Midbrain (tissue), 1 donor: ENCODE data around the gene DGUOK.

Experiments
- DNase-seq: peaks from one replicate; lab custom pipeline; 2025; lab: John Stamatoyannopoulos, UW

DGUOK gene

DNA sequence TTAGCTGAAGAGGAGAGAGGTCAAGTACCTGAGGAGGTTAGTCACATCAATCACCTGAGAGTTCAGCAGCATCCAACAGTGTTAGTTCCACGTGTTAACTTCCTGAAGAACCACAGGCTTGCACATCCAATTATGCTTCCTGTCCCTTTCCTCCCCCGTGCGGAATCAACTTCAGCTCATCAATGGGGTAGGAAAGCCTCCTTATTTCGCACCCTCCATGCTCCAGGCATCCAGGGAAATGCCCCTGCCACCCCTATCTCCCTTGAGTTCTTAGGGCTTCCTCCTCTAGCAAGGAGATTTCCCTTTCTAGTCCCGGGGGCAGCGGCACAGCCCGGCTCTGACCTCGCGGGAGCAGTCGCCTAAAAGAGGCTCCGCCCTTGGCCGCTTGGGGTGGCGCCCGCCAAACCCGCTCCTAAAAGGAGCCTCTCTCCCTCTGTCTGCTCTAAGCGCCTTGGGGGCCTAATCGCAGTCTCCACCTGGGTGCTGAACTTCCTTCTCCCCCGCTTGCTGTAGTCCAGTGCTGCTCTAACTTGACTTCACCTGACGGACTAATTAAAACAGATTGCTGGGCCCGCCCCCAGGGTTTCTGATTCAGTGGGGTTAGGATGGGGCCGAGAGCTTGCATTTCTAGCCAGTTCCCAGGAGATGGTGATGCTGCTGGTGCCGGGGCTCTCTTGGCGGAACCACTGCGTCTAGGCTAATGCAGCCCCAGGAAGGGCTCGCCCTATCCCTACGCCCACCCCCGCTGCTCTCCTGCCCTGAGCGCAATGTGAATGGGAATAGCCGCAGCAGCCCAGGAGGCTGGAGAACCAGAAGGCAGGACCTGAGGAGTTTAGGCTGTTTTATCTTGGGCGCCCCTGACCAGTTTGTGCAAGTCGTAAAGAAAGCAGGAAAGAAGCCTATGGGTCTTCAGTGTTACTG lies 54.7 kb downstream of the DGUOK start:
- no peak for DNase-seq

DNA sequence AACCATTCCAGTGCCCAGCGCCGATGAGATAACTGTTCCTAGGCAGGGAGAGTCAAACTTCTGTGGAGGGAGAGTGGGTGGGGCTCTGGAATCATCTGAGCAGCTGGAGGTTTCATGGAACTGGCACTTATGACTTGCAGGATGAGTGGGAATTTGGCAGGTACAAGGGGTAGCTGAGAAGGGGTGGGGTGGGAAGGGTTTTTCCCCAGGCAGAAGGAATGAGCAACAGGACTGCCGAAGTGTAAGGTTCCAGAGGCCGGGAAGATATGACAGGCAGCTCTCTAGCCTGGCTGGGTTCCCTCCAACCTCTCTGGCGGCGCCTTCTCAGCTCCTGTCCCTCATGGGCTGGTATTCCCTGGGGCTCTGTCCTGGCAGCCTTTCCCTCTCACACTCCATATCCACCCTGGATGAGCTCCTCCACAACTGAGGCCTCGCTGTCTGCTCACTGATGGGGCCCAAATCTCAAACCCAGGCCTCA lies 55.5 kb downstream of the DGUOK start:
- DNase-seq, result no peak

DNA sequence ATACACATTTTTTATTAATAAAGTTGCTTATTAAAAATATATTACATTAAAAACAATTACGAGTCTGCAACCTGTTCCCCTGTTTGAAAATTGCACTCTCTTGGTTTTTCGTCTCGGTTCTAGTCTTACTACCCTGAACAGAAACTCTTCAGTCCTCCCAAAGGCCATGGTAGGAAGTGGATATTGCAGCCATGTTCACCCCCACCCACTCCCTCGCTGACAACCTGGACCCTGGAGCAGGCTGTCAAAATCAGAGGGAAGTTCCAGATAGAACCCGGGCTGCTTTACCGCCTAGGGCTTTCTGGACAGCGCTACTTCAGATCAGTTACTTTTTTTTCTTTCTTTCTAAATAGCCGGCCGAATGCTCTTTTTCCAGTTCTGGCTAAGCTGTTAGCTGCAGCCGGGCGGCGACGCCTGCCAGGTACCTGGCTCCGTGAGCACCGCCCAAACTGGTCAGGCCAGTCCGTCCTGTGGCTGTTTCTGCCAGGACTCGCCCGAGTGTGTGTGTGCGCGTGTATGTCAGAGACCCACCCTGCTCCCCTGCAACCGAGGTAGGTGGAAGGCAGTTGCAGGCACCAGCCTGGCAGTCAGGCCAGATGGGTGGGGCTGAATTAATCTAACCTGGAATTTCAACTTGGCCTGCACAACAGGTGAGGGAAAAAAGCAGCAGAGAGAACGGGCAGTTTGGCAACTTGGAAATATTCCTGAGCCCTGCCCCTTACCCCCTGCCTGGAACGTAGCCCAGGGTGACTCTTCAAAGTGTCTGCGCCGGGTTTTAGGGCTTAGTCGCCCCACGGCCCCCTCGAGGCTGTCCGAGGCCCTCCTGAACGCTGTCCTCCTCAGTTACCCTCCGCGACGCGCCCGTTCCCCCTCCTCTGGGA lies 56.9 kb downstream of the DGUOK start:
- no peak for DNase-seq

DNA sequence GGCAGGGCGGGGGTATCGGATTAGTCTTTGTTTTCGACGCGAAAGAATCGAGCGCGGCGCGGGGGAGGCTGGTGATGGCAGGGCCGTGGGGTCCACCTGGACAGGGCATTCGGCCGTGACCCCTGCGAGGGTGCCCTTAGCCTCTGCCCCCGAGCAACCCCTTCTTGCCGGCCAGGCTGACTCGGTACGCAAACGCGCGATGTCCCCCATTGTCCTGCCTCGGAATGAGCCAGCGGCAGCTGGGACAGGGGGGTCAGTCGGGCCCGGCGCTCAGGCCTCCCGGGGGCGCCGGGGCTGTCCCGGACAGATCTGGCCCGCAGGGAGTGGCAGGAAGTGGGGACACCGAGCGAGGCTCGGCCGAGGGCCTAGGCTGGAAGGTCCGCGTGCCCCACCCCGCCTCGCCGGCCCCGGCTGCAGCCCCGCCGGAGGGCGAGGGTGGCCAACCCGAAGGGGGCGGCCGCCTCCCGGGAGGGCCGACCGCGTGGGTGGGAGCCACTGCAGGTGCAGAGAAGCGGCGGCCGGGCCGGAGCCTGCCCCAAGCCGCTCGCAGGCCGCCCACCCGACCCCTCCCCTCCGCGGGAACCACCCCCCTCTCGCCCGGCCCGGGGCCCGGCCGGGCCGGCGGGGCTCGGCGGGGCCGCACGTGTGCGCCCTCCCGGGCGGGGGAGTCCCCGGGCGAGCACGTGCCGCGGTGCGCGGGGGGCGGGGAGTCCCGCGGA lies 57.7 kb downstream of the DGUOK start, which contains the start of gene TET3:
TET3 (plus strand) TSS at position 708 of the 719 bp plus-strand sequence. CDS start 1,494 bp downstream, outside the sequence.
- no peak for DNase-seq

DNA sequence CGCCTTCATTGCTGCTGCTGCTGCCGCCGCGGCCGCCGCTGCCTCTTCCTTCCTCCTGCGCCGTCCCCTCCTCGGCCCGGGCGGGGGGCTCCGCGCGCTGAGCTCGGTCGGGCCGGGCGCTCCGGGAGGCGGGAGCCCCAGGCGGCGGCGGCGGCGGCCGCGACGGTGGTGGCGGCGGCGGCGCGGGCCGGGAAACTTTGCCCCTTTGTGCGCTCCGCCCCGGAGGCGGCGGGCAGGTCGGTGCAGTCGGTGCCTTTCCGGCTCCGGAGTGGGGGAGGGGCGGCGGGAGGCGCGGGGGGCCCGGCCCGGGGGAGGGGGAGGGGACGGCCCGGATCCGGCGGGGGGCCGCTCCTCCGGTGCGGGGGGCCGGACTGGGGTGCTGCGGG lies 58.2 kb downstream of the DGUOK start:
- DNase-seq, result no peak

DNA sequence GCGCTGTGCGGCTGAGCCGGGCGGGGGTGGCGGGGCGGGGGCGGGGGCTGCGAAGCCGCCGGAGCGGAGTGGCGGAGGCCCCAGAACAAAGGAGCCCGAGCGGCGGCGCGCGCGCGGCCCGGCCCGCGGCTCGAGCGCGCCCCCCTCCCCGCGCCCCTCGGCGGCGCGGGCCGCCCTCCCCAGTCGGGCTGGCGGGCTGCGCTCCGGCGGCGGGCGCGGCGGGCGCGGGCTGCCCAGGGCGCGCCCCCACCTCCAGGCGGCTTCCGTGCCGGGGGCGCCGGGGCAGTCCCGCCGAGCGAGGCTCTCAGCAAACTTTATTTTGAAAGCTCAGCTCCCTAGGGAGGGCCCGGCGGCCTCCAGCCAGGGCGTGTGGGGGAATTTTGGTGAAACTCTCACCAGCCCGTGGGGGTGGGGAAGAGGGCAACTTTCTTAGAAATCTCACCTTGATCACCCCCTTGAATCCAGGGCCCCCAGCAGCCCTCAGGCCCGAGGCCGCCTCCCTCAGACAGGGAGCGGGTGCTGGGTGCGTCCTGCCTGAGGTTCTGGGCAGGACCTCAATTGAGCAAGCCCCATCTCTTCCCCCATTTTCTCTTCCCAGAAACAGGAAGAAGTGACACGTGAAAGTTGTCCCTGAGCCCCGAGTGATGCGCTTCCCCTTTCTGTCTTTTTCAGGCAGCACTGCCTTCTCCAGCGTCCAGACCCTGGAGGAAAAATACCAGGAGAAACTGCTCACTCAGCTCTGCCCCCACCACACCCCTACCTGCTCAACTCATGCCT lies 58.8 kb downstream of the DGUOK start:
- DNase-seq, result peak; percentile 14

DNA sequence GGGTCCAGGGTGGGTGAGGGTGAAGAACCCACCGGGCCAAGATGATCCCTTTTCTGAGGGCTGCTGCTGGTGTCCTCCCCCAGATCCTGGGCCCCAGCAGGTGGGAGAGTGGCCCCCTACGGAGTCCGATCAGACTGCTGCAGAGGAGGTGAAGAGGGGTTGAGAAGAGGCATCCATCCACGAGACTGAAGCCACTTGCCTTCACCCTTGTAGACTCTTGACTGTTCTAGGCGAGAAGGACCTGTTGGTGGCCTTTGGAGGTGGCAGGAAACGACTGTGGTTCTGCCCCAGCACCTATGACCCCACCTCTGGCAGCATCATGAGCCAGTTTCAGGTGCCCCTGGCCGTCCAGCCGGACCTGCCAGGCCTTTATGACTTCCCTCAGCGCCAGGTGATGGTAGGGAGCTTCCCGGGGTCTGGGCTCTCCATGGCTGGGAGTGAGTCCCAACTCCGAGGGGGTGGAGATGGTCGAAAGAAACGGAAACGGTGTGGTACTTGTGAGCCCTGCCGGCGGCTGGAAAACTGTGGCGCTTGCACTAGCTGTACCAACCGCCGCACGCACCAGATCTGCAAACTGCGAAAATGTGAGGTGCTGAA lies 59.5 kb downstream of the DGUOK start:
- no peak for DNase-seq

DNA sequence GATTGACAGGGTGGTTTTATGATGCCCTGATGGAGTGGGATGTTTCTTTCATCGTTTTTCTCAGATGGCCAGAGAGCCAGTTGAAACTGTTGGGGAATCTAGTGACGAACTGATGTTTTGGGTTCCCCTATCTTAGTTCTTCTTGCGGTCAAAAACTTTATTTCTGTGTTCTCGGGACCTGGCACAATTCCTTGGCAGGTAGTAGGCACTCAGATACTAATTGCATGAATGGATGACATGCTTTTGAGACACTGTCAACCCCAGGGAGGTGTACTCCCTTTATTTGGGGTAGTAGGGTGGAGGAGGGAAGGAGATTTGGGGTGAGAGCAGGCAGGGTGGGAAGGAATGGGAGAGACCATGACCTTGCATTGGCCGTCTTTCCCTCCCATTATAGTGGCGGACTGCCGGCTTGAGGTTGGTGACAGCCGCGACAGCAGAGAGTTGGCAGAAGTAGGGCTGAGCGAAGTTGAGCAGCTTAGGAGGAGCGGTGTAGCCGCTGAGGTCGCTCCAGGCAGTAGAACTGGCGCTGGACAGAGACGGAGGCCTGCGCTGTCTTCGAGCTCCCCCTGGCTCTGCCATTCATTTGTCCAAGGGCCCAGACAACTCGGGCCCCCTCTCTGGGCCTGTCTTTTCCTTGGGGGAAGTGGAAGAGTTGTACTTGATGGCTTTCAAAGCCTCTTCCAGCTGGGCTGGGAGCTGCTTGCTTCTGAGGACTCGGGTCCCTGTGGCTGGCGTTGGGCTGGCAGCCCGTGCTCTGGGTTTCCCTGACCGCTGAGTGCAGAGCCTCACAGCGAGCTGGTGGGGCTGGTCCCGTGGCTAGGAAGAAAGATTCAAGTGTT lies 60.6 kb downstream of the DGUOK start:
- DNase-seq, result peak; percentile 60

DNA sequence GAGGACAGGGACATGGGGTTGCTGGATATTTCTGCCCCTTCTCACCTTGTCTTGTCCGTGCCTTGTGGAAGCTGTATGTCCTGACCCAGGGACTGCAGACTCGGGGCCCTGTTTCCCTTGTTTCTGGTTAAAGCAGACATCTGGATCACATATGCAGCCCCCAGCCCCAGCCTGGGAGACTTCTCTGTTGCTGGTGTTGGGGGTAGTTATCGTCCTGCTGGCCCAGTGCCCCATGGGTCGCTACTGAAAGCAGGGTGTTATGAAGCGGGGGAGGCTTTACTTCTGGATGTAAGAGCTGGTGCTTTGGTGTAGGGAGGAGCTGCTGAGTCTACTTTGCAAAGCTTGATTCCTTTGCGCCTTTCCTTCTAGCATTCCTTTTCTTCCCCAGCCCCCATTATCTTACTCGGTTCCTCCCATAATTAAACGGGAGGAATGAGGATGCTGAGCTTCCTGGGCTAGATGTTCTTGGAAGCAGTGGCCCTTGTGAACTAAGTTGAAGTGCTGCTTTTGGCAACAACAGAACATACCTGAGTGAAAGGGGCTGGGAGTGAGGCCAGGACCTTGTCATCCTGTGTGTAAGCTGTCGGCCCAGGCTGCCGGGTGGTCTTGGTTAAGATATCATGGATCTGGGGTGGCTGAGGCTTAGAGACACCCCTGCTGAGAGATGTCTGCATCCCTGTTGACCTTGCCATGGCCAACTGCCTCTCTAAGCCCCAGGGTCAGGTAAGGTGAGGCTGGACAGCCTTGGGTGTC lies 61.4 kb downstream of the DGUOK start:
- no peak for DNase-seq

DNA sequence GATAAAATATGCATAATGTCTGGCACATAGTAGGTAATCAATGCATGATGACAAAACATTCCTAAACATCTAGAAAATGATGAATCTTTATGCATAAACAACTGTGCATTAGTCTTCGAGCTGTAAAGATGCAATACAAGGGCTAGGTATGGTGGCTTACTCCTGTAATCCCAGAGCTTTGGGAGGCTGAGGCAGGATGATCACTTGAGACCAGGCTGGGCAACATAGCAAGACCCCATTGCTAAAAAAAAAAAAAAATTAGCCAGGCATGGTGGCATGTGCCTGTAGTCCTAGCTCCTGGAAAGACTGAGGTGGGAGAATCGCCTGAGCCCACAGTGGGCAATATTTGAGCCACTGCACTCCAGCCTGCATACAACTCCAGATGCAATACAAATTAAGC lies 63.3 kb downstream of the DGUOK start:
- DNase-seq, result no peak

DNA sequence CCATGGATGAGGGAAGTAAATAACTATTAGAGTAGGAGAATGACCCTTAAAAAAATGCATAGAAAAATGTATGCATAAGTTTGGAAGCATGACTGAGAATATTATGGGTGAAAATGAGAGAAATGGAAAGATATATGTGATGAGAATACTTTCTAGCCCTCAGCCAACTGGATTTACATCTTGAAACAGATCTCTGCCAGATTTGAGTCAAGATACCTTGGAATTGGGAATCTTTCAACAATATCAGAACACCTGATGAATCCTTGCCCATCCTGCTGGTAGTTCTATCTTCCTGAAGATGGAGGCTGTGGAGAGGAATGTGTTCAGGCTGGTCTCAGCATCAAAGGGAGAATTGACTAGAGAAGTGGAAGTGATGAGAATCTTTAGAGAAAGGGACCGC lies 63.9 kb downstream of the DGUOK start:
- no peak for DNase-seq

DNA sequence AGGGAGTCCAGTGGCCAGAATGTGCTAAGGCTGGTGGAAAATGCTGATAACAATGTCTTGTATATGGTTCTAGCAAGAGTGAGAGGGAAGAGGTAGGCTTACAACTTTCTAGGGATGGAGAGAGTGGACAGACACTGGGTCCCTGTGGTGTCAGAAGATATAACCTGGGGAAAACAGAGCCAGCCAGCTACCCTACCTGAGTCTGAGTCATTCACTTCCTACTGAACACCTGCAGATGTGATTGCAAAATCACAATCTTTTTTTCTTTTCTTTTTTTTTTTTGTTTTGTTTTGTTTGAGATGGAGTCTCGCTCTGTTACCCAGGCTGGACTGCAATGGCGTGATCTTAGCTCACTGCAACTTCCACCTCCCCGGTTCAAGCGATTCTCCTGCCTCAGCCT lies 65.4 kb downstream of the DGUOK start:
- DNase-seq, result no peak

DNA sequence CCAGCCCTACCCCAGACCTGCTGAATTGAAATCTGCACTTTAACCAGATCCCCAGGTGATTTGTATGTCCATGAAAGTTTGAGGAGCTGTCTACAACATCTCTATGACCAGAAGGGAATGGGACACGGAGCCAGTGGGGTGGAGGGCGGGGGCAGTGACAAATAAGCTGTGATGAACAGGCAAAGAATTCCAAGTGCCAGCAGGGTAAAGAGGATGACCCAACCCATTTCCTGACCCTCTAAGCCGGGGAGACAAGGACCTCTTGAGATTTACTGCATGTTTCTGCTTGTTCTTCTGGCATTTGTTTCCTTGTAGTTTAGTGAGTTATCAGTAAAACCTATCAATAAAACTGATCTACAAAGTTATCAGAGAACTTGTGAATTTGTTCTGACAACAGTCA lies 66.7 kb downstream of the DGUOK start:
- DNase-seq, result no peak

DNA sequence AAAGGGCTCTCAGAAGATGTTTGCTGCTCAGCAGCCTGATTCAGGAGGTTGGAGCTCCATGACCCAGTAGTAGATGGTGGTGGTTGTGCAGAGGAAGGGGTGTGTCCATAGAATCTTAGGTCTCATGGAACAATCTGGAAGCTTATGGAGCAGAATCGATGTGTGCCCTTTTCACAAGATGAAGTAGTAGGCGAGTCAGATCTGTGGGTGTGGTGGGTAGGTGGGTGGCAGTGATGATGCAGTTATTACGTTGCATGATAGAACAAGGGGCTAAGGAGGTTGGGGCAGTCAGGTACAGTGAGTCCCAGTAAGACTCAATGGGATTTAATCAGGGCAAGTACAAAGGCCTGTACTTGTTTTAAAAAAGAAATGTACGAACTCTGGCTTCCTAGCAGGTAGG lies 67.1 kb downstream of the DGUOK start:
- DNase-seq, result no peak

DNA sequence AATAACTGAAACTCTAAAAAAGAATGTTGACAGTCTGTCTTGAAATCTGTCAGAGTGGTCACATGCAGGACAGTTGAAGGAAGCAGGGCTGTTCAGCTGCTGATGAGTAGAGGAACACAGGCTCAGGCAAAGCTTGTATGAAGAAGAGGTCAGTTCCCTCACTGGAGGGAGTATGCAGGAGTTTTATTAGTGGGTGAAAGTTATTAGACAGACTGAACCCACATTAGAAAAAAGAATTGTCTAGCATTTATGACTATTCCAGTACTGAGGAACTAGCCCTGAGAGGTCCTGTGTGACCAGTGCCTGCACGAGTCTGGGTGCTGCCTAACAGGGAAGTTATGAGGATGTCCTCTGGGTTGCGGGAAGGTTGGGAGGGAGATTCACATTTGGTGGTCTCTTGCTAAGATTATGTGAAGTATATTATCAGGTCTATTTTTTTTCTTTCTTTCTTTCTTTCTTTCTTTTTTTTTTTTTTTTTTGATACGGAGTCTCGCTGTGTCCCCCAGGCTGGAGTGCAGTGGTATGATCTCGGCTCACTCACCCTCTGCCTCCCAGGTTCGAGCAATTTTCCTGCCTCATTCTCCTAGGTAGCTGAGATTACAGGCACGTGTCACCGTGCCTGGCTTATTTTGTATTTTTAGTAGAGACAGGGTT lies 67.6 kb downstream of the DGUOK start:
- DNase-seq, result no peak

DNA sequence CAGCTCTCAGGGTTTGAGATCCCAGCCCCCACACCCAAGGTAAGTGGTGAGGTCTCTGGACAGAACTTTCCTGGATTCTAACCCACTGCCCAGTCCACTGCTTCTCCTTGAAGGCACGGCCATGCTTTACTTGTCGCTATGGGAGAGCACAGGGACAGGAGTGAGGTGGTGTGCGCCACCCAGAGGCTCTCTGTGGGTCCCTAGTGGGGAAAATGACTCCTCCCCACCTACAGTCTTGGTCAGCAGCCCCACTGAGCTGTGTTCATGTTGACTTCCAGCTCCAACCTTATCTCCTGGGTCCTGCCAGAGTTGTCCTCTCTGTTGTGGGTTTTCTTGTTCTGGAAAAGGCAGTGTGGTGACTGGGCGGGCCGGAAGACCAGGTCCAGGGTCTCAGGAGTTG lies 69.1 kb downstream of the DGUOK start:
- no peak for DNase-seq

DNA sequence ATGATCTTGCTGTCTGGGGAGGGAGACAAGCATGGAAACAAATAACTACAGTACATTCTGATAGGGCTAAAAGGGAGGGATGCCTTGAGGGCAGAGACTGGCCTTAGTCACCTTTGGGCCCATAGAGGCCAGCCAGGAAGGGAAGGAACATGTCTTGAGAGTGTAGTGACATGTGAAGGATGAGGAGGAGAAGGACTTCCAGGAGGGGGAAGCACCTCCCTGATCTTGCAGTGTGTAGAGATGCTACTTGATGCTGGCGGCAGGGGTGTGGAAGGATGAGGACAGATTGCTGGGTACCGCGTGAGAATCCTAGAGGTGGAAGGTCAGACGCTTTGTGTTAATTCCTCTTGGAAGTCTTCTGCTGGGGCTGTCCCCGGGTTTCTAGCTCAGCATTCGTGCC lies 71.1 kb downstream of the DGUOK start:
- no peak for DNase-seq

DNA sequence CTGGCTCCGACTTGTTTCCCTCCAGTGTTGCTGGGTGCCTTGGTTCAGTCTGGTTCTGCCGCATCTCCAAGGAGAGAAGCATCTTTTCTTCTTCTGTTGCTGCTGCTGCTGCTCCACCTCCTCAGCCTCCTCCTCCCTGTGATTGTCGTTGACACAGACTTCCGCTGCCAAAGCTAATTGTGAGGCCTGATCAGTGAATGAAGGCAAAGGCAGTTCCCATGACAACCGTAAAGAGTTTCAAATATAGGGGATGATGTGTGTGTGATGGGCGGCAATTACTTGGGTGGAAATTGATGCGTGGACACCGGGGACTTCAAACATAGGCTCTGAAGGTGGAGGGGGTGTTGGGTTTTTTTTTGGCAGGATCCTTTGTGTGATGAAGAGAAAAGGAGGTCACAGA lies 71.8 kb downstream of the DGUOK start:
- DNase-seq, result no peak

DNA sequence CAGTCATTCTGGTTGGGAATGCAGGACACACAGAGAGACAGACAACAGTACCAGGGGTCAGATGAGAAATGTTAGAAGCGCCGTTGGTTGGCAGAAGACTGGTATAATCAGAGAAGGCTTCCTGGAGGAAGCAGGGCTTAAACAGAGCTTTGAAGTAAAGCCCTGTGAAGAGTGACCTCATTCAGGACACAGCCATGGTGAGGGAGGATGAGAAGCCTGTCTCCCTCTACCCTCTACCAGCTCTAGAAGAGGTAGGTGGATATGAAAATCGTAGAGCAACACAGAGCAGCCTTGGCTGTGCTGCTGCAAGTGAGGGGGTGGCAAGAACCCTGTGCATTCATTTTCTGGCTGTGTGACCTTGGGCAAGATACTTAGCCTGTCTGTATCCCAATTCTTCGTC lies 72.3 kb downstream of the DGUOK start:
- no peak for DNase-seq
